GM10266 (cell line): ENCODE results near the gene G6PC3.

Experiments
- DNase-seq: peaks from one replicate; pipeline ENCODE4 v3.0.0; 2012; ENCODE audit errors: extremely low spot score
- TF ChIP-seq, protein P1 (sequence below): IDR thresholded peaks from 2 replicates; pipeline ENCODE4 v1.5.1; 2012; ENCODE audit warnings: mild to moderate bottlenecking, low read depth; ENCODE audit not compliant: control insufficient read depth, insufficient read depth; ENCODE audit errors: missing control alignments

The G6PC3 gene

DNA sequence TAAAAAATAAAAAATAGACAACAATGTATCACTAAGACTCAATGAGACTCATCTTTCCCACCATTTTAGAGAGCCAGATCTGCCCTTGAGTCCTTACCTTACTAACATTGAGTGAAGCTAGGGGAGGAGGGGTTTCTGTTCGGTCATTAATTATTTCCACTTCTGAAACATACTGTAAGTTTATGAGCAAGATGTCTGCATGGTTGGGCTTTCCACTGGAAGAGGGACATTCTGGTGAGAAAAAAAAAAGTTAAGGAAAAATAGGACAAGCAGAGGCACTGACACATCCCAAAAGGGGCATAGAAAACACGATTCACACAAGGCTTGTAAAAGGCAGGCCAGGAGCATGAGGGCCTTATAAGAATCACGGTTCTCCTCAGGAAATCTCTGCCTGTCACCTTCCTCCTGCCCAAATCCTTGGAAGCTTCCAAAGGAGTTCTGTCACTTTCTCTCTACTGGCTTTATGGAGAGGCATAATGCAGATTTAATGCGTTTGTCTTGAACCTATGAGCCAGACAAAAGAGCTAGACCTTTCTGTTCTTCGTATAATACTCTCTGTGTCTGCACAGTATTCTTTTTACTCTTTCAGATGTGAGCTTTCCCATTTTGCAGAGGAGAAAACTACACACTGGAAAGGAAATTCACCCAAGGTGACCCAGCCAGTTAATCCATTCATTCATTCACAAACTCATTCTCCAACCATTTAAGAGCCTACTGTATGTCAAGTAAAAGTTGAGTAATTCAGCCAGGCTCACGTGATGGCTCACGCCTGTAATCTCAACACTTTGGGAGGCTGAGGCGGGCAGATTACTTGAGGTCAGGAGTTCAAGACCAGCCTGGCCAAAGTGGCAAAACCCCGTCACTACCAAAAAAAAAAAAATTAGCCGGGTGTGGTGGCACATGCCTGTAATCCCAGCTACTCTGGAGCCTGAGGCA is 6.6 kb upstream of the G6PC3 start:
- DNase-seq, result no peak
- TF ChIP-seq, protein P1, sequence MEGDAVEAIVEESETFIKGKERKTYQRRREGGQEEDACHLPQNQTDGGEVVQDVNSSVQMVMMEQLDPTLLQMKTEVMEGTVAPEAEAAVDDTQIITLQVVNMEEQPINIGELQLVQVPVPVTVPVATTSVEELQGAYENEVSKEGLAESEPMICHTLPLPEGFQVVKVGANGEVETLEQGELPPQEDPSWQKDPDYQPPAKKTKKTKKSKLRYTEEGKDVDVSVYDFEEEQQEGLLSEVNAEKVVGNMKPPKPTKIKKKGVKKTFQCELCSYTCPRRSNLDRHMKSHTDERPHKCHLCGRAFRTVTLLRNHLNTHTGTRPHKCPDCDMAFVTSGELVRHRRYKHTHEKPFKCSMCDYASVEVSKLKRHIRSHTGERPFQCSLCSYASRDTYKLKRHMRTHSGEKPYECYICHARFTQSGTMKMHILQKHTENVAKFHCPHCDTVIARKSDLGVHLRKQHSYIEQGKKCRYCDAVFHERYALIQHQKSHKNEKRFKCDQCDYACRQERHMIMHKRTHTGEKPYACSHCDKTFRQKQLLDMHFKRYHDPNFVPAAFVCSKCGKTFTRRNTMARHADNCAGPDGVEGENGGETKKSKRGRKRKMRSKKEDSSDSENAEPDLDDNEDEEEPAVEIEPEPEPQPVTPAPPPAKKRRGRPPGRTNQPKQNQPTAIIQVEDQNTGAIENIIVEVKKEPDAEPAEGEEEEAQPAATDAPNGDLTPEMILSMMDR, result no peak

DNA sequence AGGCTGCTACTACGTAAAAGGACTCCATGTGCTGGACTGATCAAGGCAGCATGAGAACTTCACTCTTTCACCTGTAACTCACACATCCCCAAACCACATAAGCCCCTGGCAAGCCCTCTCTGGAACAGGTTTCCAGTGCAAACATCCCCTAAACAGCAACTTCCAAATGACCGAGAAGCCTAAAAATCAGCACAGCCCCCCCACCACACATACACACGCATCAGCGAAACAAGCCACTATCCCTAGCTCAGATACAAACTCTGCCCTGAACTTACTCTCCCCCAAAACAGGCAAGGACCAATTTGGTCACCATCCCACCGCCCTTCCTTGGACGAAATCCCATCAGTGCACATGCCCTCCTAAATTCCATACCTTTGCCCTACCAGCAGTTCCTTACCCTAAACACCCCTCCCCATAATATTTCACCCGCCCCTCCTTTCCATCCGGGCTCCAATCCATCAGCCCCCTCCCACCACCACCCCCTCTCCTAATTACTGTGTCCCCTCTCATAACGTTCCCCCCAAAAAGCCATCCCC is 4.8 kb upstream of the G6PC3 start:
- DNase-seq, result no peak
- TF ChIP-seq, protein P1, result no peak

DNA sequence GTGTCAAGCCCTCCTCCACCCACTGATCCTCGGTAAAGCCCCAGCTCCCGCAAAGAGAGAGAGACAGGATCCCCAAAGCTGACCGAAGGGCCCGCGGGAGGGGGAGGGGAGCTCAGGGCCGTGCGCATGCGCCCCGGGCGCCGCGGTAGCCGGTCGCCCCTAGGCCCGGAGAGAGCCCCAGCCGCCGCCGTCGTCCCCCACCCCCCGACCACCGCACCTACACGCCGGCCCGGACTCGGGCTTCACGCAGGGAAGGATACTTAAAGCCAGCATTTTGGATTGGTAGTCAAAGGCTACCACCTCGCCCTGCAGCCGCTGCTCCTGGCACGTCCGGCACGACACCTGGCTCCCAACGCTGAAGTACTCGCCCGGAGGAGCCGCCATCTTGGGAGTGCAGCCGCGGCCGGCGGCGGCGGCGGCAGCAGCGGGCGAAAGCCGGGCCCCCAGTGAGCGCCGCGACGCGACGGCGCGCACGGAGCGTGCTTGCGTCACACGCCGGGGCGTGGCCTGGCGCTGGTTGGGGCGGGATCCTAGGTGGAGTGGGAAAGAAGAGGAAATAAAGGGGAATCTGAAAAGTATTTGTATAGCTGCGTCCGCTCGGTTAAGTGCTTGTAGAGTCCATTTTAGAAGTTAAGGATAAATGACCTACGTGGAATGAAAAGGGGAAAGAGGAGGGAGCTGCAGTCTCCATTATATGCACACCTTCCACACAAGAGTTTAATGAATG is 4.2 kb upstream of the G6PC3 start, which contains the start of gene LSM12:
Gene LSM12, minus strand, starts transcription at position 468 of the 727 bp plus-strand sequence. Its CDS starts 84 bp downstream, at position 384.
- peak; percentile 93 for DNase-seq
- TF ChIP-seq, protein P1, result no peak

DNA sequence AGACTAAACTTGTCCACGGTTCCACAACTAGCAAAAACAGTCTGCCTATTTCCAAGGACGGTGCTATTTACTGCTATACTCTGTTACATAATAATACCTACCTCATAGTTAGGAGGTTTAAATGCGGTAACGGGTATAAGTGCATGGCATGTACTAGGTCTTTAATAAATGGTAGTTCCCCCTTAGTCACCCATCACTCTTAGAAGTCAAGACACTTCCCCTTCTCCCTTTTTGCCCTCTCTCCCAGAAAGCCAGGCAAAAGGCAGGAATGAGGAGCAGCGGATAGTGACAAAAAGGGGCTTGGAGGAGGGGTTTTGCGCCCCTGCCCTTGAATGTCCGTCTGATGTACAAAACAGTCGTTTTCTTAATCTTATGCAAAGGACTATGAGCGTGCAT is 3.0 kb upstream of the G6PC3 start:
- no peak for DNase-seq
- TF ChIP-seq, protein P1, result no peak

DNA sequence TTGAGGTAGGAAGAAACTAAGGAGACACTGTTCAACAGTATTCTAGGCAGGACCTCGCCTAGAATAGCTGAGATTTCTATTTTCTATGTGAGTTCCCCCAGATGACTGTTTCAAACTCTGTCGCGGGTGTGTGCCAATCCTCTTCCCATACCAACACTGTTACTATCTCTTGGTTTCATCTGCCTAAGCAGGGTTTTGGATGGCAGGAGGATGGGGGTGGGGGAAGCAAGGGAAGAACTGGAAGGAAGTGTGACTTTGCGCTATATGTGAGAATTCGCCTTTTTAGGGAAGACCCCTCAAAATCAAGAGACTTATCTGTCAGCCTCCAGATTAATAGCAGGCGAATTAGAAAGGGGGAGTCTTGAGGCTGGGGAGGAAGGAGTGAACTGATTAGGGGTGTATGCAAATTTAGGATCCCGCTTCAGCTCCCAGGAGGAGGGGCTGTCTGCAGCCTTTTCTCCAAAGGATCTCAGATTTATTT is 521 bp upstream of the G6PC3 start:
- peak; percentile 47 for DNase-seq
- TF ChIP-seq, protein P1, result no peak

DNA sequence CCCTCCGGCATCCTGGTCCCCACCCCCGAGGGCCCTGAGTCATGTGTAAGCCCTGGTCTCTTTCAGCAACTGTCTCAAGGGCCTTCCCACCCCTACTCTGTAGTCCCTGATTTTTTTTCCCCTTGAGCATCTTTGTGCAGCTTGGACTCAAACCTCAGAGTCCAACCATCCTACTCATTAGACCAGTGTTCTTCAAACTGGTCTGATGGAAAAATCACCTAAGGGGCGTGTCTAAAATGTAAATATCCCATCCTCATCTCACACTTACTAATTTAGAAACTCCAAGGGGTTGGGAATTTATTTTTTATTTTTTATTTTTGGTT is 624 bp downstream of the G6PC3 start:
- DNase-seq, result no peak
- TF ChIP-seq, protein P1, result no peak

DNA sequence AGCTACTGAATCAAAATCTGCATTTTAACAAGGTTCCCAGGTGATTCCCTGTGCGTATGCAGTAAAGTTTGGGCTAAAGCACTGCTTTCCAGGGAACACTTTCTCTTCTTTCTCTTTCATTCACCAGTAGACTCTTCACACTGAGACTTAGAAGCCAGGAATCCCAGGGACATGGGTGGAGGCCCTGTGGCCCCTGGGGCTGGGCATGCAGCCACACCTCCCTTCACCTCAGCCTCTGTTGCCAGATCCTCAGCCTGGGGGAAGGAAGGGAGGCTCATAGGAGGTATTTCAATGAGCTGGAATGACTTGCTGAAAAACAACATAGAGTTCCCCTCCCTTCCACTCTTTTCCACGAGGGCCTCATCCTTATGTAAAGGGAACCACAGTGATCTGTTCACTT is 1.2 kb downstream of the G6PC3 start:
- TF ChIP-seq, protein P1, result no peak
- no peak for DNase-seq
